Aorta (tissue), 5 donors: Measurements from ENCODE around the gene NPY. TPM values are rescaled to one million over a fixed set of nuclear protein-coding genes. Genes with fewer than 3 reads are reported as not detected.

Source experiments
- ATAC-seq: fragments of 200-7000 bp; cut with Tn5 transposase; one replicate; pipeline ENCODE4 v1.9.1; 2022; ENCODE audit warnings: moderate library complexity; ENCODE audit not compliant: low FRiP score
- DNase-seq, 2 donors: peaks; one replicate each; pipeline ENCODE4 v3.0.0-alpha.2; 2020
- H3K27ac ChIP-seq, 2 donors: one replicate each; pipeline ENCODE4 v1.5.1; 2013; ENCODE audit warnings: low read length in 2 of 2, mild to moderate bottlenecking in 2 of 2, moderate library complexity in 2 of 2, control low read depth in 1 of 2, inconsistent platforms in 1 of 2, low read depth in 1 of 2
- H3K27me3 ChIP-seq, 2 donors: one replicate each; pipeline ENCODE4 v1.6.1; 2013; ENCODE audit warnings: control low read depth in 1 of 2, low read length in 1 of 2, mild to moderate bottlenecking in 1 of 2, moderate library complexity in 1 of 2; ENCODE audit not compliant: insufficient read depth in 2 of 2, control insufficient read depth in 1 of 2
- H3K36me3 ChIP-seq, 2 donors: one replicate each; pipeline ENCODE4 v1.6.1; 2013; ENCODE audit warnings: control low read depth in 1 of 2, low read length in 1 of 2, mild to moderate bottlenecking in 1 of 2; ENCODE audit not compliant: insufficient read depth in 2 of 2, control insufficient read depth in 1 of 2
- H3K4me1 ChIP-seq, 2 donors: one replicate each; pipeline ENCODE4 v1.6.1; 2013; ENCODE audit warnings: low read length in 2 of 2, control low read depth in 1 of 2, mild to moderate bottlenecking in 1 of 2, moderate library complexity in 1 of 2; ENCODE audit not compliant: insufficient read depth in 2 of 2, control insufficient read depth in 1 of 2
- H3K4me3 ChIP-seq, 2 donors: one replicate each; pipeline ENCODE4 v1.5.1; 2013; ENCODE audit warnings: low read length in 2 of 2, control low read depth in 1 of 2, mild to moderate bottlenecking in 1 of 2
- H3K9me3 ChIP-seq: one replicate; pipeline ENCODE4 v1.6.1; 2013; ENCODE audit warnings: mild to moderate bottlenecking, low read length; ENCODE audit not compliant: control insufficient read depth
- WGBS, 2 donors: extraction: QIAGEN DNeasy Blood & Tissue Kit; methylation state at CpG; one replicate each; pipeline ENCODE4 v1.1.7; 2013; 5-methylcytosine and 5-hydroxymethylcytosine counted together
- intact Hi-C, 2 donors: fragments of 100-400 bp; cut with DNase I; formaldehyde crosslinking; loops; one replicate each; pipeline versions ENCODE4 v1.14.2 to v1.15.0; 2022
- polyA plus RNA-seq, 2 donors: library from polyadenylated mRNA; stranded (reverse); fragments of 200-250 nt; gene quantifications; one replicate each; pipeline ENCODE4 v1.2.3, GENCODE V29; 2013
- total RNA-seq, 2 donors: library from RNA; stranded (reverse); fragmentation: NEBNext Ultra II Directional; extraction: Animal tissue kit (Norgen Biotek cat#: 25700); gene quantifications; one replicate each; pipeline ENCODE4 v1.2.1, GENCODE V29; 2021
- donor health status: healthy with polysubstance abuse.
- donor health status: Bipolar disorder and iron deficiency.
- donor health status: DM: no; HTN: no; CAD: no.
- donor health status: DM: no; HTN: no; CAD: no.
- donor health status: DM: yes; HTN: yes; CAD: no.

NPY gene
- total and polyA plus RNA-seq, 4 donors: not detected

- Histone ChIP-seq H3K4me1 (no peaks in the 10 kb centered on the region), H3K27ac (no peak overlapping the region), H3K27me3 (no peaks in the 10 kb centered on the region), H3K36me3 (no peaks in the 10 kb centered on the region), H3K4me3 (no peak overlapping the region), H3K9me3 (no peaks in the 10 kb centered on the region)
- DNase-seq (no peak), ATAC-seq (no peak)
- 24 to 44% methylated on average over 4 of the region's 4 CpGs for WGBS, 2 donors
- intact Hi-C loops: loop anchor here in 1 of 2 donors (10.0 kb wide), 1 partner anchor 296 kb away; no protein-coding TSS in a partner anchor
Observed at GRCh38 chr7:24299192-24299591, 15.2 kb downstream of the NPY start.

DNA sequence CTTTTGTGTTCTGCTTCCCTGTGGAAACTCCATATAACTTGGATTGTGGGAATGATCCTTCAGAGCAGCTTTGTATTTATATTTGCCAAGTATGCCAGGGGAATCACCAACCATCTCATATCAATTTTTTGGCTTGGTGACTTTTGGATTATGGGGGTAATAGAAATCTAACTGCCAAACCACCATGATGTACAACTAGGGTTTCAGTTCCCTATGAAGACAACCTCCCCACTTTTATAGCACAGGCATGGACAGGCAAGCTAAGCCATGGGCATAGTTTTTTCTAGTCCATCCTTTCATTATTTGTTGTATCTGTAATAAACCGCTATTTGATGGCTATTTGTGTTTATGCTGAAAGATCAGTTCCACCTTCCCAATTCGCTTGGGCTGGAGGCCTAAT is 17.7 kb downstream of the NPY start:
- H3K36me3 ChIP-seq: no peaks in the 10 kb centered on the region
- H3K4me1 ChIP-seq: no peaks in the 10 kb centered on the region
- H3K27ac ChIP-seq: no peak overlapping the region
- 83 to 90% methylated on average over 2 of the region's 2 CpGs for WGBS, 2 donors
- ATAC-seq (no peak), DNase-seq (no peak)
- no peak overlapping the region for H3K4me3 ChIP-seq
- H3K9me3 ChIP-seq: no peaks in the 10 kb centered on the region
- H3K27me3 ChIP-seq: no peaks in the 10 kb centered on the region
- intact Hi-C loops: no loop called here

DNA sequence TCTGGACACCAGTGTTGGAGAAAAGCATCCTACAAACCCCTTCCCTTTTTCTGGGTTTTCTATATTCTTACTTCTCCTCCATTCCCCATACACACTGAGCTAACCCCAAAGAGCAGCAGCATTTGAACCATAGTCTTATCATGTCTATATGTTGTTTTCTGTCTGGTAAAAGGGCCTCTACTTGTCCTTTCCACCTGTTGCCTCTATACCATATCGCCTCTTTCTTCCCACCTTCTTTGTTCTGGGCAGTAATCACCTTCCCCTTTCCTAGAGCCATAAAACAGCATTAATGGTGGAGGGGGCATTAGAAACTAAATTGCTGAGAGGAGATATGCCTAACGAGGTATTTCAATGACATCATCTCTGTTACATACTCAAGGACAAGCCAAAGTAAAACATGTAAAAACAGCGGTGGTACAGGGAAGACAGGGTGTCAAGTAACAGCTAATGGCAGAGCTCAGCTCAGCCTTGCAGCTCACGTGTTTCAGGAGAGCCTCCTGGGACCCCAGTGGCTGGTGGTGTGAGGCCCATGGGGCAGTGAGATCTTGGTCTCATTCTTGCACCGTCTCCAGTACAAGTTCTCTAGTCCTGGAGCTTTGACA is 20.6 kb downstream of the NPY start:
- DNase-seq (no peak), ATAC-seq (no peak)
- H3K27me3 ChIP-seq: no peaks in the 10 kb centered on the region
- peaks cover 1% of the 10 kb centered on the region for H3K9me3 ChIP-seq
- intact Hi-C loops: no loop called here
- WGBS, 2 donors: 38 to 39% methylated on average over 5 of the region's 5 CpGs
- no peaks in the 10 kb centered on the region for H3K4me1 ChIP-seq
- H3K36me3 ChIP-seq: no peaks in the 10 kb centered on the region
- H3K27ac ChIP-seq: no peak overlapping the region
- H3K4me3 ChIP-seq: no peak overlapping the region

DNA sequence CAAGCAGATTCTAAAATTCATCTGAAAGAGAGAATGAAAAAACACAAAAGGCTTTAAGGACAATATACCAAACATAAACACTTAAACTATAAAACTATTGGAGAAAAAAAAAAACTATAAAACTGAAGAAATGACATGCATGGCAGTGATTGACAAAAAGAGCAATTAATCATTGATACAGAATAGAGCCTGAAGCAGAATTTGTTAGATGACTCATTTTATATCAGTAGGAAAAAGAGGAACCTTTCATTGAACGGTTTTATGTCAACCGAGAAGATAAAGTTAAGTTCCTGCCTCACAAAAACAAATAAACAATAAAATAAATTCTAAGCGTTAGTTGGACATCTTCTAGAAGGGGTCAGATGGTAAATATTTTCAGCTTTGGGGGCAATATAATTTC is 23.3 kb downstream of the NPY start:
- no peaks in the 10 kb centered on the region for H3K27me3 ChIP-seq
- no peak overlapping the region for H3K4me3 ChIP-seq
- no peak overlapping the region for H3K27ac ChIP-seq
- ATAC-seq: no peak
- intact Hi-C loops: no loop called here
- H3K9me3 ChIP-seq: peaks cover 1% of the 10 kb centered on the region
- DNase-seq: no peak
- H3K4me1 ChIP-seq: no peaks in the 10 kb centered on the region
- H3K36me3 ChIP-seq: no peaks in the 10 kb centered on the region
- 47 to 50% methylated on average over 3 of the region's 3 CpGs for WGBS, 2 donors

GRCh38 chr7:24312588-24312987 is 28.6 kb downstream of the NPY start:
- WGBS, 2 donors: 82 to 83% methylated on average over 3 of the region's 3 CpGs
- intact Hi-C loops: no loop called here
- no peaks in the 10 kb centered on the region for H3K36me3 ChIP-seq

GRCh38 chr7:24313777-24314176 is 29.8 kb downstream of the NPY start:
- 40 to 41% methylated on average over 3 of the region's 3 CpGs for WGBS, 2 donors
- Histone ChIP-seq H3K36me3 (no peaks in the 10 kb centered on the region), H3K4me3 (no peak overlapping the region), H3K27ac (no peak overlapping the region), H3K9me3 (peaks cover 5% of the 10 kb centered on the region), H3K4me1 (no peaks in the 10 kb centered on the region), H3K27me3 (no peaks in the 10 kb centered on the region)
- ATAC-seq: no peak
- no peak for DNase-seq
- intact Hi-C loops: no loop called here

More at GRCh38 chr7:24312588-24312987, 28.6 kb downstream of the NPY start:
- no peak for ATAC-seq
- no peaks in the 10 kb centered on the region for H3K4me1 ChIP-seq
- no peak overlapping the region for H3K4me3 ChIP-seq
- H3K27ac ChIP-seq: no peak overlapping the region
- no peak for DNase-seq
- H3K27me3 ChIP-seq: no peaks in the 10 kb centered on the region
- peaks cover 4% of the 10 kb centered on the region for H3K9me3 ChIP-seq

DNA sequence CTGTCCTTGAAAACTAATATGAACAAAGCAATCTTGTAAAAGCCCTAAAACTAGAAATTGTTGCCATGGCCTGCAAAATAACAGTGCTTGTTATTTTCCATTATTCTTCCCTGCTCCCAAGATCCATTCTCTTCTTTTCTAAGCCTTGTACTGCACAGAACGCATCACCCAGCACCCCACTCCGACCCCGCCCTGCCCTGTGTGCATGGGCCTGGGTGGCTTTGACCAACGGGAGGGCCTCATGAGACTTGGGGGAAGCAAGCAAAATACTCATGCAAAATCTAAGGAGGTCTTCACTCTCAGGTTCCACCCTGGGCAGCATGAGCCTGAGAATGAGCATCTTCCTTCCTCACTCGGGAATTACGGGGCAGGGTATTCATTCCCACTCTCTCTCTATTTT is 32.4 kb downstream of the NPY start:
- H3K9me3 ChIP-seq: peaks cover 5% of the 10 kb centered on the region
- intact Hi-C loops: no loop called here
- 76 to 84% methylated on average over 6 of the region's 6 CpGs for WGBS, 2 donors
- no peak overlapping the region for H3K27ac ChIP-seq
- no peaks in the 10 kb centered on the region for H3K36me3 ChIP-seq
- H3K4me1 ChIP-seq: no peaks in the 10 kb centered on the region
- no peaks in the 10 kb centered on the region for H3K27me3 ChIP-seq
- no peak overlapping the region for H3K4me3 ChIP-seq
- DNase-seq (no peak), ATAC-seq (no peak)

DNA sequence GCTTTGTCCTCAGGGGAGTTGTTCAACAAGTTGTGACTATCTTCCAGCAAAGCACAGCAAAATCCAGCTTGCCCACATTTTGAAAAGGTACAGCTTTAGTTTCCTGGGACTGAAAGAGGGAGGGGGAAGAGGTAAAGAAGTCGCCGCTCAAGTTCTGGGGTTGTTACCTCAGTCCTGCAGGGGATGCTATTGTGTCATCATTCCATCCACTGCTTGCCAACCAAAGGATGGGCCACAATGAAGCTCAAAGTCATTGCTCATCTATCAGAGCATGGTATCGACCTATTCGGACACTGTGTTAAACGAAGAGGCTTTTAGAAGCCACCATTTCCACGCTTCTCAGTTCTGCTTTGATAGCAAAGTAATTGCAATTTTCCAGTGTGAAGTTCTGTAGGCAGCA is 34.3 kb downstream of the NPY start:
- intact Hi-C loops: no loop called here
- ATAC-seq: no peak
- H3K9me3 ChIP-seq: peaks cover 5% of the 10 kb centered on the region
- H3K4me3 ChIP-seq: no peak overlapping the region
- DNase-seq: no peak
- no peaks in the 10 kb centered on the region for H3K4me1 ChIP-seq
- WGBS, 2 donors: 43 to 63% methylated on average over 6 of the region's 6 CpGs
- no peaks in the 10 kb centered on the region for H3K36me3 ChIP-seq
- no peak overlapping the region for H3K27ac ChIP-seq
- H3K27me3 ChIP-seq: peaks cover 0 to 1% of the 10 kb centered on the region in 2 donors

GRCh38 chr7:24319209-24319608 is 35.2 kb downstream of the NPY start:
- H3K4me3 ChIP-seq: no peak overlapping the region
- H3K27ac ChIP-seq: no peak overlapping the region
- no peaks in the 10 kb centered on the region for H3K36me3 ChIP-seq
- peaks cover 5% of the 10 kb centered on the region for H3K9me3 ChIP-seq
- intact Hi-C loops: no loop called here
- no peaks in the 10 kb centered on the region for H3K4me1 ChIP-seq
- ATAC-seq (no peak), DNase-seq (no peak)
- H3K27me3 ChIP-seq: peaks cover 0 to 1% of the 10 kb centered on the region in 2 donors
